ENCODE data around the gene MBD6.
"Not testable (repeated sequence)": the region's sequence is repeated elsewhere in the genome, so short reads cannot be mapped to it uniquely, and the experiment has no call there.

MBD6 gene

DNA sequence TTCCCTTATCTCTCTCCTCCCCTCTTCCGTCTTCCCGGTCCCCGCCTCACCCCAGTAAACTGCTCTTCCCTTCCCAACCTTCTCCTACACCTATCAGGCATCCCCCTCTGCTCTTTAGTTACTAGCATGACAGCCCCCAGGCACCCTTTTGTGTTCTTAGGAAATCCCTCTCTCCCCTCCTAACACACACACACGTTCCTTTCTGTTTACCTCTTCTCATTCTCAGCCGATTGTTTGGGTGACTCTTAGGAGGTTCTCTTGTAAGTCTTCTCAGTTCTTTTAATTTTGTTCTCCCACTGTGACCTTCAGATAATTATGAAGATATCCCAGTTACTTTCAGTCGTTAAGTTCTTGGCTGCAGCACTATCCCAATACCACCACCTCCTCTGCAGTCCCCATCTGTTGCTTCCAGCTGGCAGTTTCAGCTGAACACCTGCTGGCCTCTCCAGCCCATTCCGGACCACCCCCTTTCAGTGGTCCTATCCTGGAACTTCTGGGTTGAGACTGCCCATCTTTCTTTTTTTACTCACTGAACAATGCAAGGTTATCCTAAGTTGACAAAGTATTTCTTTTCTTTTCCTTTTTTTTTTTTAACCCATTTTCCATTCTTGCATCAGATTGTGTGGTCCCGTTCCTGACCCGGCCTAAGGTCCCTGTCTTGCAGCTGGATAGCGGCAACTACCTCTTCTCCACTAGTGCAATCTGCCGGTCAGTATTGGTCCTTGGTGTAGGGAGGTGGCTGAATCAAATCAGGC, 34.0 kb upstream of the MBD6 start:
- no peak for FAIRE-seq

GRCh38 chr12:57489157-57489641, 33.4 kb upstream of the MBD6 start:
- FAIRE-seq: no peak

GRCh38 chr12:57490126-57490525, 32.5 kb upstream of the MBD6 start:
- no peak for FAIRE-seq

GRCh38 chr12:57491393-57492280, 31.0 kb upstream of the MBD6 start:
- FAIRE-seq: no peak

- FAIRE-seq: not testable (repeated sequence)
These were observed 27.4 kb upstream of the MBD6 start for GRCh38 chr12:57495051-57495701.

GRCh38 chr12:57496822-57497221, 25.8 kb upstream of the MBD6 start:
- no peak for FAIRE-seq

- no peak for FAIRE-seq
These were observed 25.1 kb upstream of the MBD6 start for GRCh38 chr12:57497223-57498131.

DNA sequence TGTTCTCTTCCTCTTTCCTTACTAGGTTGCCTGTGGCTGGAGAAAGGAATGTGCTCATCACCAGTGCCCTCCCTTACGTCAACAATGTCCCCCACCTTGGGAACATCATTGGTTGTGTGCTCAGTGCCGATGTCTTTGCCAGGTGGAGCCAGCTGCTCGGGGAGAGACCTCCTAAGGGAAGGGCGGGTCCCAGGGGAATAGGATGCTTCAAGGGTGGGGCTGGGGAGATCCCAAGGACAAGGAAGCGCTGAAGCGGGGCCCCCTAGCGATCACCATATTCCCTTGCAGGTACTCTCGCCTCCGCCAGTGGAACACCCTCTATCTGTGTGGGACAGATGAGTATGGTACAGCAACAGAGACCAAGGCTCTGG, 24.5 kb upstream of the MBD6 start:
- no peak for FAIRE-seq

GRCh38 chr12:57498571-57498970, 24.1 kb upstream of the MBD6 start:
- FAIRE-seq: no peak

GRCh38 chr12:57500213-57500612, 22.4 kb upstream of the MBD6 start:
- no peak for FAIRE-seq

GRCh38 chr12:57502311-57502969, 20.2 kb upstream of the MBD6 start:
- not testable (repeated sequence) for FAIRE-seq

DNA sequence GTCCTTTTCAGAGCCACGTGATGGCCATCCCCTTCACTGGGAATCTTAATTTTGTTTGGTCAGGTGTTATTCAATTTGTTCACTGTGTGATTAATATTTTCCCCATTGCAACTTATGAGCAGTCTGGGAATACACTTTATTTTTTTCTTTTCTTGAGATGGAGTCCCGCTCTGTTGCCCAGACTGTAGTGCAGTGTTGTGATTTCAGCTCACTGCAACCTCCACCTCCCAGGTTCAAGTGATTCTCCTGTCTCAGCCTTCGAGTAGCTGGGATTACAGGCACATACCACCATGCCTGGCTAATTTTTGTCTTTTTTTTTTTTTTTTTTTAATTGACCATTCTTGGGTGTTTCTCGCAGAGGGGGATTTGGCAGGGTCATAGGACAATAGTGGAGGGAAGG, 16.1 kb upstream of the MBD6 start:
- FAIRE-seq: not testable (repeated sequence)

- FAIRE-seq: not testable (repeated sequence)
These were observed 14.8 kb upstream of the MBD6 start for GRCh38 chr12:57507796-57508195.

GRCh38 chr12:57511161-57511560, 11.5 kb upstream of the MBD6 start:
- FAIRE-seq: no peak

DNA sequence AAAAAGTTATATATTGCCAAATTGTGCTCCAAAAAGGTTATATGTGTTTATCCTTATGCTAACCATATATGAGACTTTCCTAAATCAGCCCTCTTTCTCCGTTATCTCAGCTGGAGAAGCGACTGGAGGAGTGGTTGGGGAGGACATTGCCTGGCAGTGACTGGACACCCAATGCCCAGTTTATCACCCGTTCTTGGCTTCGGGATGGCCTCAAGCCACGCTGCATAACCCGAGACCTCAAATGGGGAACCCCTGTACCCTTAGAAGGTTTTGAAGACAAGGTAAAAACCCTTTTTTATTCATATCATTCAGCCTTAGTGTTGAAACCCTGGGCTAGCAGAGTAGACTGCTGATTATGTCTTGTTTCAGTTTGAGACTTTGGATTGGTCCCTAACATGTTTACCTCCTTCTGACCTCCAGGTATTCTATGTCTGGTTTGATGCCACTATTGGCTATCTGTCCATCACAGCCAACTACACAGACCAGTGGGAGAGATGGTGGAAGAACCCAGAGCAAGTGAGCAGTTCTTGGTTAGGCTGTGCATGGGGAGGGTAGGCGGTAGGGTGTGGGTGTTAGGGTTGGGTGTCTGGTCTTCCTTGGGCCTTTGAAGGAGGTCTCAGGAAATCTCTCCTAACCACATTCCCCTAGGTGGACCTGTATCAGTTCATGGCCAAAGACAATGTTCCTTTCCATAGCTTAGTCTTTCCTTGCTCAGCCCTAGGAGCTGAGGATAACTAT, 10.9 kb upstream of the MBD6 start:
- FAIRE-seq: no peak

GRCh38 chr12:57512665-57513064, 10.0 kb upstream of the MBD6 start:
- no peak for FAIRE-seq

DNA sequence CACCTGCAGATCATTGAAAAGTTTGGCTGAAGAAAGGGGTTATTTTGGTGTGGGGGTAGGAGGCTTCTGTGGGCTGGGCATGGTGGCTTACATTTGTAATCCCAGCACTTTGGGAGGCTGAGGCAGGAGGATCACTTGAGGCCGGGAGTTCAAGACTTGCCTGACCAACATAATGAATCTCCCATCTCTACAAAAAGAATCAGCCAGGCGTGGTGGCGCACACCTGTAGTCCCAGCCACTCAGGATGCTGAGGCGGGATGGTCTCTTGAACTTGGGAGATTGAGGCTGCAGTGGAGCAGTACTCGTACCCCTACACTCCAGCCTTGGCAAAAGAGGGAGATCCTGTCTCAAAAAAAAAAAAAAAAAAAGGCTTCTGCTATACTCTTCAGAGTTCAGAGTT, 9.4 kb upstream of the MBD6 start:
- FAIRE-seq: no peak

DNA sequence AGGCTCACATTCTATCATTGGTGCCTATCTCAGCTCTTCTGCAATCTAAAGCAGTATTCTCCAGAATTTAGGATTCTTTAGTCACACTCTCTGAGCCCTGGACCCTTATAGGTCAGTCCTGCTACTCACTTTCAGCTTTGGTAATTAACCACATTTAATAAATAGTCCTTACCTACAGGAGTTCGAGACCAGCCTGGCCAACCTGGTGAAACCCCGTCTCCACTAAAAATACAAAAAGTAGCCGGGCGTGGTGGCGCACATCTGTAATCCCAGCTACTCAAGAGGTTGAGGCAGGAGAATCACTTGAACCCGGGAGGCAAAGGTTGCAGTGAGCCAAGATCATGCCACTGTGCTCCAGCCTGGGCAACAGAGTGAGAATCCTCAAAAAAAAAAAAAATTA, 8.9 kb upstream of the MBD6 start:
- FAIRE-seq: not testable (repeated sequence)

- FAIRE-seq: not testable (repeated sequence)
These were observed 8.4 kb upstream of the MBD6 start for GRCh38 chr12:57514246-57514645.

GRCh38 chr12:57514720-57515407, 7.8 kb upstream of the MBD6 start:
- FAIRE-seq: no peak
